ENCODE data around the gene FLNB.

The FLNB gene

GRCh38 chr3:58164906-58165821 lies 156.9 kb downstream of the FLNB start:
- DNase-seq (ENCODE audit: low spot score) = no peak

- DNase-seq (ENCODE audit: low spot score) = peak; percentile 81
Measured at GRCh38 chr3:58167431-58168351, 159.5 kb downstream of the FLNB start.

GRCh38 chr3:58168498-58168897 lies 160.3 kb downstream of the FLNB start:
- no peak for DNase-seq (ENCODE audit: low spot score)

- no peak for DNase-seq (ENCODE audit: low spot score)
Measured at GRCh38 chr3:58169371-58169770, 161.1 kb downstream of the FLNB start.

- DNase-seq (ENCODE audit: low spot score) = no peak
Measured at GRCh38 chr3:58170376-58170775, 162.2 kb downstream of the FLNB start.

GRCh38 chr3:58171126-58171525 lies 162.9 kb downstream of the FLNB start:
- DNase-seq (ENCODE audit: low spot score) = no peak

GRCh38 chr3:58173029-58173668 lies 164.9 kb downstream of the FLNB start:
- DNase-seq (ENCODE audit: low spot score) = no peak

GRCh38 chr3:58173669-58174398 lies 165.6 kb downstream of the FLNB start:
- peak; percentile 69 for DNase-seq (ENCODE audit: low spot score)

GRCh38 chr3:58175187-58175436 lies 166.9 kb downstream of the FLNB start:
- no peak for DNase-seq (ENCODE audit: low spot score)

- DNase-seq (ENCODE audit: low spot score) = no peak
Measured at GRCh38 chr3:58175437-58176184, 167.4 kb downstream of the FLNB start.

- no peak for DNase-seq (ENCODE audit: low spot score)
Measured at GRCh38 chr3:58176185-58176530, 167.9 kb downstream of the FLNB start.

GRCh38 chr3:58176827-58177489 lies 168.7 kb downstream of the FLNB start:
- no peak for DNase-seq (ENCODE audit: low spot score)

- DNase-seq (ENCODE audit: low spot score) = peak; percentile 95
Measured at GRCh38 chr3:58177747-58178527, 169.7 kb downstream of the FLNB start.

- DNase-seq (ENCODE audit: low spot score) = no peak
Measured at GRCh38 chr3:58178528-58179234, 170.5 kb downstream of the FLNB start.

GRCh38 chr3:58179235-58180098 lies 171.2 kb downstream of the FLNB start:
- no peak for DNase-seq (ENCODE audit: low spot score)

- DNase-seq (ENCODE audit: low spot score) = no peak
Measured at GRCh38 chr3:58180099-58180880, 172.1 kb downstream of the FLNB start.

GRCh38 chr3:58180940-58181587 lies 172.8 kb downstream of the FLNB start:
- no peak for DNase-seq (ENCODE audit: low spot score)
